T-helper 17 cell (primary cell): ENCODE results near the gene FYN. TPM values are rescaled to one million over a fixed set of nuclear protein-coding genes. Genes with fewer than 3 reads are reported as not detected.

Experiments used
- ATAC-seq: fragments of 150-1000 bp; cut with Tn5 transposase; 2 replicates; pipeline ENCODE4 v1.10.0; 2021; ENCODE audit warnings: mild to moderate bottlenecking, moderate library complexity
- DNase-seq, 3 donors: peaks; one replicate each; pipeline versions ENCODE4 v3.0.0 to v3.0.0-alpha.2; 2020 to 2021
- H3K9me3 ChIP-seq: one replicate; pipeline ENCODE4 v1.7.0; 2013; ENCODE audit warnings: low read length, mild to moderate bottlenecking; ENCODE audit not compliant: control insufficient read depth, poor library complexity, severe bottlenecking
- H3K27ac Mint-ChIP-seq: one replicate; pipeline ENCODE4 v1.8.0; 2022; ENCODE audit warnings: mild to moderate bottlenecking, moderate library complexity, mixed read lengths
- H3K27me3 Mint-ChIP-seq: one replicate; pipeline ENCODE4 v1.8.0; 2022; ENCODE audit warnings: mixed read lengths
- H3K36me3 Mint-ChIP-seq: one replicate; pipeline ENCODE4 v1.8.0; 2022; ENCODE audit warnings: low read depth, mixed read lengths
- H3K4me1 Mint-ChIP-seq: one replicate; pipeline ENCODE4 v1.8.0; 2022; ENCODE audit warnings: mild to moderate bottlenecking, mixed read lengths
- H3K4me3 Mint-ChIP-seq: one replicate; pipeline ENCODE4 v1.8.0; 2022; ENCODE audit warnings: mild to moderate bottlenecking, moderate library complexity, mixed read lengths
- total RNA-seq, 4 donors: library from RNA in 2 of 4; stranded (reverse) in 2 of 4; gene quantifications; one replicate each; pipeline ENCODE4 v1.2.3 and lab custom pipeline; 2022 to 2026

The FYN gene
- total RNA-seq, 2 donors from 2014 or later, result 455 to 472 TPM

DNA sequence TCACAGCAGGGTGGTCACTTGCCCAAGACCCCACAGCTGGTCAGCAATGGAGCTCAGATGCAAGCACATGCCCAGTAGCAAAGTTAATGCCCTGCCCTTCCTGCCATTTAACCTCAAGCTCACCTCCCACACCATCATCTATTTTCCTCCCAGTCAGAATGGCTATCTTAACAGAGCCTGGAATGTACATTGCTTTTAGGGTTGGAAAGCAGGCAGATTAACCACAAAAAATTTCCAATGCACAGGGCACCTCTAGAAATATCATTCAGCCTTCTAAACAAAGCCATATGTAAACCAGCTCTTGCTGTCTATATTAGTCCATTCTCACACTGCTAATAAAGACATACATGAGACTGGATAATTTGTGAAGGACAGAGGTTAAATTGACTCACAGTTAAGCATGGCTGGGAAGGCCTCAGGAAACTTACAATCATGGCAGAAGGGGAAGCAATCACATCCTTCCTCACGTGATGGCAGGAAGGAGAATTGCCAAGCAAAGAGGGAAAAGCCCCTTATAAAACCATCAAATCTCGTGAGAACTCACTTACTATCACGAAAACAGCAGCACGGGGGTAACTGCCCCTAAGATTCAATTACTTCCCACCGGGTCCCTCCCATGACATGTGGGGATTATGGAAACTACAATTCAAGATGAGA, 106.9 kb downstream of the FYN start:
- Mint-ChIP-seq H3K27ac (peak overlapping the region; percentile 100), H3K27me3 (no peaks in the 10 kb centered on the region), H3K4me1 (peaks cover 81% of the 10 kb centered on the region), H3K4me3 (no peak overlapping the region), H3K36me3 (peaks cover 3% of the 10 kb centered on the region)
- no peaks in the 10 kb centered on the region for H3K9me3 ChIP-seq
- no peak for DNase-seq
- ATAC-seq, result no peak

- no peaks in the 10 kb centered on the region for H3K27me3 Mint-ChIP-seq
- DNase-seq (no peak), ATAC-seq (no peak)
- peak overlapping the region; percentile 100 for H3K27ac Mint-ChIP-seq
- H3K9me3 ChIP-seq, result no peaks in the 10 kb centered on the region
- H3K36me3 Mint-ChIP-seq, result peaks cover 4% of the 10 kb centered on the region
- H3K4me1 Mint-ChIP-seq, result peaks cover 83% of the 10 kb centered on the region
- peak overlapping the region; percentile 43 for H3K4me3 Mint-ChIP-seq
These were observed 107.5 kb downstream of the FYN start for GRCh38 chr6:111765763-111766162.

DNA sequence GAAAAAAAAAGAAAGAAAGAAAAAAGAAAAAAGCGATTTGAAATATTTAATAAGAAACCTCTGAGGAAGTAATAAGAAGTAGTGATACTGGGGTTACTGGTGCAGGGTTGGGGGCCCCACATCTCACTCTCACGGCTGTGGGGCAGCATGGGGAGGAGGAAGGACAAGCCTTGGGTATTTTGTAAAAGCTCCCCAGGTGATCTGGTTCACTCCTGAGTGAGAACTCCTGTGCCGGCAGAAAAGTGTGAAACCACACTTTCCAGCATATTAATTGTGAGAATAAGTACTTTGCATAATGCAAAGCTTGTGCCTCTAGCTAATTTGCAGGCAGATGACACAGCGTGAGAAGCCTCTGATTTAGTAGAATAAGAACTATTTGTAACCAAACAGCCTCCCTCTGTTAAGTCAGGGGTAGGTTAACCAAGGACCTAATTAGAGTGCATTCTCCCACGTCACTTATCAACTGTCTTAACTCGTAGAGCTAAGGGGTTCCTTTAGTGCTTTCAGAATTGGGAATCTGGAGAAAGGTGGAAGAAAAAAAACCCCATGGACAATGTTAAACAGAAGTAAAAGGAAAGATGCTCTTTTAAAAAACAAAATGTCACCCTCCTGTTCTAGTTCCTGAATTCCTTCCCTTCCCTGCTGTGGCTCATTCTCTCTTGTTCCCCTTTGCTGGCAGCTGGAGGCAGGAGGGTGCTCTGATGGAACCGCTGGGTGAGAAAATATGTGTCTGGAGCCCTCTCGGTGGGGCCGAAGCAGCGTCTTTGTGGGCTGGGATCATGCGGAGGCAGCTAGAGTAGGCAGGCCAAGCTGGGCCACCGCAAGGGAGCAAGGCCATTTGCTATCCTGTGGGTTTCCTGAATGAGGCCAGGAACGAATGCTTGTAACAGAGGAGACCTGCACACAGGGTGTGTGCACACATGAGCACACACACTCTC, 108.7 kb downstream of the FYN start:
- no peaks in the 10 kb centered on the region for H3K9me3 ChIP-seq
- Mint-ChIP-seq H3K27me3 (no peaks in the 10 kb centered on the region), H3K4me1 (peaks cover 87% of the 10 kb centered on the region), H3K36me3 (peaks cover 6% of the 10 kb centered on the region), H3K4me3 (peak overlapping the region; percentile 87), H3K27ac (peak overlapping the region; percentile 100)
- DNase-seq, result no peak
- ATAC-seq, result peak; percentile 47

GRCh38 chr6:111763381-111763780, 109.9 kb downstream of the FYN start:
- no peak for DNase-seq
- no peaks in the 10 kb centered on the region for H3K27me3 Mint-ChIP-seq
- ATAC-seq, result no peak
- peak overlapping the region; percentile 87 for H3K4me3 Mint-ChIP-seq
- H3K9me3 ChIP-seq, result no peaks in the 10 kb centered on the region
- peak overlapping the region; percentile 100 for H3K27ac Mint-ChIP-seq
- peaks cover 89% of the 10 kb centered on the region for H3K4me1 Mint-ChIP-seq
- H3K36me3 Mint-ChIP-seq, result peaks cover 12% of the 10 kb centered on the region

GRCh38 chr6:111761783-111762312, 111.4 kb downstream of the FYN start:
- Mint-ChIP-seq H3K27ac (peak overlapping the region; percentile 100), H3K4me1 (peaks cover 83% of the 10 kb centered on the region), H3K36me3 (peaks cover 12% of the 10 kb centered on the region), H3K4me3 (peak overlapping the region; percentile 87), H3K27me3 (no peaks in the 10 kb centered on the region)
- DNase-seq (no peak), ATAC-seq (no peak)
- no peaks in the 10 kb centered on the region for H3K9me3 ChIP-seq

GRCh38 chr6:111761212-111761611, 112.0 kb downstream of the FYN start:
- peaks cover 12% of the 10 kb centered on the region for H3K36me3 Mint-ChIP-seq
- DNase-seq (no peak), ATAC-seq (no peak)
- H3K4me3 Mint-ChIP-seq, result peak overlapping the region; percentile 87
- H3K27me3 Mint-ChIP-seq, result no peaks in the 10 kb centered on the region
- H3K4me1 Mint-ChIP-seq, result peaks cover 79% of the 10 kb centered on the region
- no peaks in the 10 kb centered on the region for H3K9me3 ChIP-seq
- H3K27ac Mint-ChIP-seq, result peak overlapping the region; percentile 100

- peaks cover 3% of the 10 kb centered on the region for H3K9me3 ChIP-seq
- Mint-ChIP-seq H3K36me3 (peaks cover 15% of the 10 kb centered on the region), H3K27ac (peak overlapping the region; percentile 100), H3K4me1 (peaks cover 77% of the 10 kb centered on the region), H3K4me3 (peak overlapping the region; percentile 95), H3K27me3 (no peaks in the 10 kb centered on the region)
- DNase-seq (peak in 1 of 3 donors; percentile 34), ATAC-seq (peak; percentile 64)
These were observed 113.1 kb downstream of the FYN start for GRCh38 chr6:111759836-111760785.

GRCh38 chr6:111759331-111759835, 113.9 kb downstream of the FYN start:
- no peak for DNase-seq
- ATAC-seq, result peak; percentile 20
- Mint-ChIP-seq H3K36me3 (peaks cover 15% of the 10 kb centered on the region), H3K4me3 (peak overlapping the region; percentile 95), H3K4me1 (peaks cover 74% of the 10 kb centered on the region), H3K27me3 (no peaks in the 10 kb centered on the region), H3K27ac (peak overlapping the region; percentile 100)
- peaks cover 5% of the 10 kb centered on the region for H3K9me3 ChIP-seq

GRCh38 chr6:111758608-111759329, 114.5 kb downstream of the FYN start:
- Mint-ChIP-seq H3K27me3 (no peaks in the 10 kb centered on the region), H3K36me3 (peaks cover 17% of the 10 kb centered on the region), H3K4me3 (peak overlapping the region; percentile 95), H3K4me1 (peaks cover 75% of the 10 kb centered on the region), H3K27ac (peak overlapping the region; percentile 100)
- DNase-seq, result no peak
- H3K9me3 ChIP-seq, result peaks cover 8% of the 10 kb centered on the region
- ATAC-seq, result peak; percentile 52

DNA sequence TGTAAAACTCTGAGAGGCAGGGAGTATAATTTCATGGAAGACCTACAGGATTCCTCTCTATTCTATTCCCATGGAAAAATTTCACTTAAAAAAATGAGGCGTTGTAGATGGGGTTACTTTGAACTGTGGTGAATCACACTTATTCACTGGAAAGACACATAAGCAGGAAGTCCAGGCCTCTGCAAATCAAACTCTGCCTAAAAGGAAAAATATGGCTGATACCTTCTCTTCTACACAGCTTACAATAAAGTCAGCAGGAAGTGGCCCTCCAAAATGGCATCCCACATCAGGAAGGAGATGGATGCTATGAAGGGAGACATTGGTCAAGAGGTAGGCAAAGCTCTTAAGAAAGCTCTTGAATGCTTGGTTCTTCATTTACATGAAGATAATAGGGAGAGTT, 115.9 kb downstream of the FYN start:
- Mint-ChIP-seq H3K4me1 (peaks cover 75% of the 10 kb centered on the region), H3K27me3 (no peaks in the 10 kb centered on the region), H3K27ac (peak overlapping the region; percentile 100), H3K4me3 (peak overlapping the region; percentile 95), H3K36me3 (peaks cover 18% of the 10 kb centered on the region)
- H3K9me3 ChIP-seq, result peaks cover 8% of the 10 kb centered on the region
- ATAC-seq (peak; percentile 22), DNase-seq (no peak)

GRCh38 chr6:111754423-111754822, 118.8 kb downstream of the FYN start:
- H3K4me1 Mint-ChIP-seq, result peaks cover 72% of the 10 kb centered on the region
- H3K36me3 Mint-ChIP-seq, result peaks cover 19% of the 10 kb centered on the region
- H3K4me3 Mint-ChIP-seq, result peak overlapping the region; percentile 74
- no peak for DNase-seq
- H3K9me3 ChIP-seq, result peaks cover 8% of the 10 kb centered on the region
- peak overlapping the region; percentile 100 for H3K27ac Mint-ChIP-seq
- H3K27me3 Mint-ChIP-seq, result no peaks in the 10 kb centered on the region
- no peak for ATAC-seq

DNA sequence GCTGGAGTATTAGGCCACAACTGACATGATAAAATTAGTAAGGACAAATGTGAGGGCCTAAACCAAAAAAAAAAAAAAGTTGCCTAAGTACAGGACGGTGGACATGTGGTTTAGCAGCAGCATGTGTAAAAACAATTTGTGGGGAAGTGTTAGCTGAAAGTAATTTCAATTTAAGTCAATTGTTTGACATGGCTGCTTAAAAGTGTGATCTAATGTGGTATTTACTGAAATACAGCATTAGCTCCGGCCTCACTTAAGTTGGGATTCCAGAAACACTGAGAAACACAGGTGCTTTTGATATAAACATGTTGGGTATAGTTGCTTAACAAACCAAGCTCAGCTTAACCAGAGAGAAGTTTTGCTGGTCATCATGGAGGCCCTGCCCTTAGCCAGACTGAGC, 119.7 kb downstream of the FYN start:
- Mint-ChIP-seq H3K27me3 (no peaks in the 10 kb centered on the region), H3K27ac (peak overlapping the region; percentile 100), H3K36me3 (peaks cover 14% of the 10 kb centered on the region), H3K4me3 (peak overlapping the region; percentile 74), H3K4me1 (peaks cover 66% of the 10 kb centered on the region)
- peaks cover 8% of the 10 kb centered on the region for H3K9me3 ChIP-seq
- ATAC-seq (no peak), DNase-seq (no peak)
